HepG2 (cell line): ENCODE results near the gene GMPPA. TPM values are rescaled to one million over a fixed set of nuclear protein-coding genes. Genes with fewer than 3 reads are reported as not detected.

Experiments used
- ATAD3A ChIP-seq: sonication (generic); formaldehyde crosslinking; IDR thresholded peaks from 2 replicates; pipeline ENCODE4 v1.4.0; 2020; ENCODE audit warnings: missing genetic modification reagents
- EEA1 ChIP-seq: sonication (generic); formaldehyde crosslinking; IDR thresholded peaks from 2 replicates; pipeline ENCODE4 v1.5.1; 2020; ENCODE audit warnings: mild to moderate bottlenecking, missing genetic modification reagents, borderline replicate concordance
- GATA4 ChIP-seq: sonication (generic); IDR thresholded peaks from 2 replicates; pipeline ENCODE4 v1.6.1; 2016; ENCODE audit warnings: antibody characterized with exemption, low read depth, borderline replicate concordance
- GATAD2A ChIP-seq: IDR thresholded peaks from 2 replicates; pipeline ENCODE4 v1.6.1; 2016
- IKZF4 ChIP-seq: sonication (generic); formaldehyde crosslinking; IDR thresholded peaks from 2 replicates; pipeline ENCODE4 v1.5.1; 2020; ENCODE audit warnings: borderline replicate concordance, mild to moderate bottlenecking, low read depth, missing genetic modification reagents; ENCODE audit errors: not compliant biosample characterization
- KMT2A ChIP-seq: sonication (generic); formaldehyde crosslinking; IDR thresholded peaks from 2 replicates; pipeline ENCODE4 v1.4.0; 2020; ENCODE audit warnings: missing genetic modification reagents
- NFRKB ChIP-seq: fragments of 450-650 bp; IDR thresholded peaks from 2 replicates; pipeline ENCODE4 v1.6.1; 2017
- RAD51 ChIP-seq: fragments of 450-650 bp; IDR thresholded peaks from 2 replicates; pipeline ENCODE4 v1.6.1; 2016; ENCODE audit warnings: borderline replicate concordance
- REL ChIP-seq: sonication (generic); formaldehyde crosslinking; conservative IDR thresholded peaks from 2 replicates; pipeline ENCODE4 v1.8.0; 2022; ENCODE audit warnings: mild to moderate bottlenecking, missing genetic modification reagents, moderate library complexity
- REXO4 ChIP-seq: sonication (generic); formaldehyde crosslinking; IDR thresholded peaks from 2 replicates; pipeline ENCODE4 v1.8.0; 2022; ENCODE audit warnings: missing genetic modification reagents, mild to moderate bottlenecking, borderline replicate concordance
- RXRB ChIP-seq: IDR thresholded peaks from 2 replicates; pipeline ENCODE4 v1.6.1; 2016; ENCODE audit warnings: borderline replicate concordance, missing genetic modification reagents, missing compliant biosample characterization
- SIX4 ChIP-seq: sonication (generic); formaldehyde crosslinking; IDR thresholded peaks from 2 replicates; pipeline ENCODE4 v1.4.0; 2020; ENCODE audit warnings: missing genetic modification reagents
- SNAI1 ChIP-seq: sonication (generic); formaldehyde crosslinking; IDR thresholded peaks from 2 replicates; pipeline ENCODE4 v1.5.0; 2020; ENCODE audit warnings: mild to moderate bottlenecking, missing genetic modification reagents, borderline replicate concordance
- SNAPC2 ChIP-seq: sonication (generic); formaldehyde crosslinking; IDR thresholded peaks from 2 replicates; pipeline ENCODE4 v1.8.1; 2022; ENCODE audit warnings: mild to moderate bottlenecking, missing genetic modification reagents
- SRF ChIP-seq: IDR thresholded peaks from 2 replicates; pipeline ENCODE4 v1.6.1; 2011; ENCODE audit warnings: mild to moderate bottlenecking, low read depth, low read length, moderate library complexity
- SYNCRIP ChIP-seq: fragments of 200-400 bp; formaldehyde crosslinking; IDR thresholded peaks from 2 replicates; pipeline ENCODE4 v1.6.1; 2018; ENCODE audit warnings: mild to moderate bottlenecking, low read depth, low read length; ENCODE audit not compliant: insufficient read depth
- TFDP1 ChIP-seq: IDR thresholded peaks from 2 replicates; pipeline ENCODE4 v1.6.1; 2016; ENCODE audit warnings: missing compliant biosample characterization, missing genetic modification reagents, borderline replicate concordance
- YY1 ChIP-seq: IDR thresholded peaks from 2 replicates; pipeline ENCODE4 v1.6.1; 2011; ENCODE audit warnings: low read length, low read depth, moderate library complexity, mild to moderate bottlenecking; ENCODE audit not compliant: insufficient read depth, insufficient replicate concordance
- ZFY ChIP-seq: sonication (generic); formaldehyde crosslinking; IDR thresholded peaks from 2 replicates; pipeline ENCODE4 v1.4.0; 2020; ENCODE audit warnings: missing genetic modification reagents
- ZMYM3 ChIP-seq: sonication (generic); formaldehyde crosslinking; IDR thresholded peaks from 2 replicates; pipeline ENCODE4 v1.5.1; 2020; ENCODE audit warnings: mild to moderate bottlenecking, missing genetic modification reagents
- ZNF121 ChIP-seq: sonication (generic); formaldehyde crosslinking; IDR thresholded peaks from 2 replicates; pipeline ENCODE4 v1.5.0; 2020; ENCODE audit warnings: mild to moderate bottlenecking, missing genetic modification reagents
- ZNF143 ChIP-seq: sonication (generic); formaldehyde crosslinking; IDR thresholded peaks from 2 replicates; pipeline ENCODE4 v1.4.0; 2020; ENCODE audit warnings: missing genetic modification reagents
- ZNF331 ChIP-seq: sonication (generic); formaldehyde crosslinking; IDR thresholded peaks from 2 replicates; pipeline ENCODE4 v1.4.0; 2020; ENCODE audit warnings: missing genetic modification reagents
- ZNF430 ChIP-seq: sonication (generic); formaldehyde crosslinking; IDR thresholded peaks from 2 replicates; pipeline ENCODE4 v1.9.0; 2021; ENCODE audit warnings: mild to moderate bottlenecking, missing genetic modification reagents
- ZNF513 ChIP-seq: sonication (generic); formaldehyde crosslinking; conservative IDR thresholded peaks from 2 replicates; pipeline ENCODE4 v1.5.0; 2020; ENCODE audit warnings: missing genetic modification reagents
- ZNF550 ChIP-seq: sonication (generic); formaldehyde crosslinking; IDR thresholded peaks from 2 replicates; pipeline ENCODE4 v1.4.0; 2020; ENCODE audit warnings: mild to moderate bottlenecking, missing genetic modification reagents, borderline replicate concordance
- ZNF552 ChIP-seq: sonication (generic); formaldehyde crosslinking; IDR thresholded peaks from 2 replicates; pipeline ENCODE4 v1.9.0; 2022; ENCODE audit warnings: missing genetic modification reagents, mild to moderate bottlenecking, borderline replicate concordance
- ZNF619 ChIP-seq: sonication (generic); formaldehyde crosslinking; IDR thresholded peaks from 2 replicates; pipeline ENCODE4 v1.4.0; 2020; ENCODE audit warnings: mild to moderate bottlenecking, missing genetic modification reagents
- ZNF749 ChIP-seq: sonication (generic); formaldehyde crosslinking; IDR thresholded peaks from 2 replicates; pipeline ENCODE4 v1.8.0; 2022; ENCODE audit warnings: mild to moderate bottlenecking, missing genetic modification reagents, moderate library complexity, borderline replicate concordance
- ZNF761 ChIP-seq: sonication (generic); formaldehyde crosslinking; conservative IDR thresholded peaks from 2 replicates; pipeline ENCODE4 v1.4.0; 2020; ENCODE audit warnings: mild to moderate bottlenecking, missing genetic modification reagents
- polyA plus RNA-seq, 8 experiments: library from polyadenylated mRNA; depleted of rRNA in 3 of 8; stranded (reverse) in 7 of 8; unstranded in 1 of 8; fragments of >200 nt; fragmentation: Illumina TruSeq in 4 of 8; extraction: Trizol in 4 of 8; gene quantifications; 2 replicates each; pipeline versions ENCODE4 v1.2.1 to v1.2.3, GENCODE V29; 2011 to 2016; ENCODE audit warnings: low read depth in 4 of 8, missing spikeins in 1 of 8, mixed read lengths in 1 of 8; ENCODE audit not compliant: insufficient read depth in 1 of 8
- total RNA-seq, 5 experiments: library from RNA; depleted of rRNA; stranded (reverse); fragments of >200 nt; fragmentation: Illumina TruSeq; extraction: Trizol; gene quantifications; 2 replicates each; pipeline ENCODE4 v1.2.3, GENCODE V29; 2016; ENCODE audit warnings: low read depth in 1 of 5

GMPPA gene
- total and polyA plus RNA-seq, 2 of the 13 experiments (the other 11 are each of a cell fraction or from before 2014, with no cell fraction given), result 81.1 to 106 TPM

- TF ChIP-seq ATAD3A (CRISPR knock-in tag) (no peak), ZNF143 (CRISPR knock-in tag) (peak; percentile 94), SNAPC2 (no peak), SIX4 (CRISPR knock-in tag) (no peak), ZNF749 (CRISPR knock-in tag) (peak; percentile 59; the same call in 1 of the 2 replicates), YY1 (peak; percentile 39), SYNCRIP (no peak), ZNF552 (no peak; the same call in 1 of the 2 replicates), GATAD2A (CRISPR knock-in tag) (no peak), SNAI1 (CRISPR knock-in tag) (peak; percentile 47; the same call in 1 of the 2 replicates), TFDP1 (peak; percentile 62; the same call in 1 of the 2 replicates), SRF (0 out of 2 replicates have a peak, but pooled peaks have one; percentile 45), ZNF550 (CRISPR knock-in tag) (no peak; the same call in none of the 2 replicates), REXO4 (CRISPR knock-in tag) (no peak), IKZF4 (CRISPR knock-in tag) (no peak), KMT2A (CRISPR knock-in tag) (no peak), ZNF513 (CRISPR knock-in tag) (no peak), REL (CRISPR knock-in tag) (no peak), ZNF121 (CRISPR knock-in tag) (no peak), ZNF430 (CRISPR knock-in tag) (peak; percentile 88), GATA4 (peak; percentile 59; the same call in 1 of the 2 replicates), ZNF331 (CRISPR knock-in tag) (peak; percentile 79; the same call in 1 of the 2 replicates), ZFY (CRISPR knock-in tag) (peak; percentile 82), ZNF619 (CRISPR knock-in tag) (0 out of 2 replicates have a peak, but pooled peaks have one; percentile 42), NFRKB (no peak), ZMYM3 (CRISPR knock-in tag) (no peak), EEA1 (CRISPR knock-in tag) (no peak; the same call in 1 of the 2 replicates), ZNF761 (CRISPR knock-in tag) (no peak; the same call in 1 of the 2 replicates), RXRB (CRISPR knock-in tag) (peak; percentile 95), RAD51 (peak; percentile 22; the same call in 1 of the 2 replicates)
Observed at GRCh38 chr2:219498280-219499057, at the start of gene GMPPA (continued).
